ENCODE results near the gene PI4K2B. TPM values are rescaled to one million over a fixed set of nuclear protein-coding genes. Genes with fewer than 3 reads are reported as not detected.
"Not testable (repeated sequence)": the region's sequence is repeated elsewhere in the genome, so short reads cannot be mapped to it uniquely, and the experiment has no call there.

The PI4K2B gene
- total and polyA plus RNA-seq, 10 of the 15 experiments (the other 5 are each of a cell fraction or from before 2014, with no cell fraction given): 12.9 to 55.3 (median 40.7) TPM

- Histone ChIP-seq H3K4me1 (ENCODE audit: control insufficient read depth, insufficient read depth, low read length) (peaks cover 11% of the 10 kb centered on the region), H3K79me2 (ENCODE audit: control insufficient read depth, insufficient read depth, low read length) (peaks cover 66% of the 10 kb centered on the region)
- FAIRE-seq; BruUV-seq (replicated peaks); H3K27me3 ChIP-seq (replicated peaks in 1 of 2; ENCODE audit: control insufficient read depth in 2 of 2, insufficient read depth in 2 of 2, low read length in 1 of 2); H3K4me2 ChIP-seq (ENCODE audit: control insufficient read depth, insufficient read depth); H2AFZ ChIP-seq (ENCODE audit: control insufficient read depth, low read depth, low read length); DNase-seq (ENCODE audit: low read depth, low spot score); SMC1A ChIA-PET (ENCODE audit: uncharacterized antibody, unreplicated experiment); CTCF ChIA-PET; RAD21 ChIA-PET (ENCODE audit: unreplicated experiment); ATAC-seq; intact Hi-C loops (cut with micrococcal nuclease; ENCODE audit: unreplicated experiment); POLR2A ChIA-PET; H4K20me1 ChIP-seq (ENCODE audit: control insufficient read depth, insufficient read depth); H3K9me3 ChIP-seq (replicated peaks; ENCODE audit: control insufficient read depth, insufficient read depth, low read length); H3K9ac ChIP-seq (ENCODE audit: control insufficient read depth, insufficient read depth, low read length); H3K27ac ChIP-seq (ENCODE audit: control insufficient read depth, insufficient read depth); in situ Hi-C loops (cut with MboI); H3K36me3 ChIP-seq (ENCODE audit: control insufficient read depth in 2 of 2, insufficient read depth in 2 of 2, low read length in 1 of 2); H3K4me3 ChIP-seq: not testable (repeated sequence)
- WGBS (ENCODE audit: insufficient coverage, insufficient replicate concordance, low lambda C conversion rate, missing lambda C conversion rate): 97% methylated on average over 6 of the region's 25 CpGs
Measured at GRCh38 chr4:25249494-25249893, 15.7 kb downstream of the PI4K2B start.

GRCh38 chr4:25252230-25253070 lies 18.6 kb downstream of the PI4K2B start:
- DNase-seq (ENCODE audit: low read depth, low spot score): no peak
- TF ChIP-seq SREBF1 (IDR thresholded peaks at IDR 0.05; ENCODE audit: low read length): no peak
- no peak for TF ChIP-seq TBL1XR1 (IDR thresholded peaks at IDR 0.05; ENCODE audit: low read depth, low read length)
- no peak for TF ChIP-seq TCF7 (IDR thresholded peaks at IDR 0.05; ENCODE audit: borderline replicate concordance)
- TF ChIP-seq NRF1 (conservative IDR thresholded peaks at IDR 0.05; ENCODE audit: low read depth, low read length): no peak
- no peak for TF ChIP-seq IRF3 (IDR thresholded peaks at IDR 0.05)
- TF ChIP-seq NFYA (IDR thresholded peaks at IDR 0.05; ENCODE audit: borderline replicate concordance, low read depth, low read length): no peak
- no peak for TF ChIP-seq RCOR1 (conservative IDR thresholded peaks at IDR 0.05; ENCODE audit: low read depth, low read length)
- no peak for TF ChIP-seq SMAD1 (IDR thresholded peaks at IDR 0.05; ENCODE audit: low read depth, partially characterized antibody)
- no peak for TF ChIP-seq EGR1 (IDR thresholded peaks at IDR 0.05; ENCODE audit: borderline replicate concordance in 1 of 2, low read depth in 2 of 2, low read length in 2 of 2)
- TF ChIP-seq GABPA (IDR thresholded peaks at IDR 0.05; ENCODE audit: low read depth): no peak
- TF ChIP-seq ETV6 (conservative IDR thresholded peaks at IDR 0.05 in 1 of 2, IDR thresholded peaks at IDR 0.05 in 1 of 2; ENCODE audit: borderline replicate concordance in 1 of 2, low read depth in 1 of 2): no peak
- no peak for TF ChIP-seq CTCF (IDR thresholded peaks at IDR 0.05 in 2 of 3, conservative IDR thresholded peaks at IDR 0.05 in 1 of 3; ENCODE audit: control insufficient read depth in 2 of 3, extremely low read depth in 1 of 3, insufficient read depth in 1 of 3, low read depth in 3 of 3, low read length in 3 of 3)

More at GRCh38 chr4:25252230-25253070, 18.6 kb downstream of the PI4K2B start:
- no peak overlapping the region for H3K9ac ChIP-seq (ENCODE audit: control insufficient read depth, insufficient read depth, low read length)
- H3K4me3 ChIP-seq: 0 out of 2 replicates have a peak overlapping the region, but pooled peaks have one; percentile 7
- SMC1A ChIA-PET (ENCODE audit: uncharacterized antibody, unreplicated experiment): interaction anchor here (1.0 to 2.4 kb wide), 6 partner anchors 9 to 91 kb away, joined by 3 to 13 read pairs (median 5); partner anchors contain the start of genes PI4K2B and SEPSECS
- intact Hi-C loops (cut with micrococcal nuclease; ENCODE audit: unreplicated experiment) (no loop called here), in situ Hi-C loops (cut with MboI) (no loop called here)
- ATAC-seq (peak; percentile 38), FAIRE-seq (peak; percentile 75)
- H2AFZ ChIP-seq (ENCODE audit: control insufficient read depth, low read depth, low read length): no peak overlapping the region
- H3K9me3 ChIP-seq (replicated peaks; ENCODE audit: control insufficient read depth, insufficient read depth, low read length): no peaks in the 10 kb centered on the region
- H3K27me3 ChIP-seq (replicated peaks in 1 of 2; ENCODE audit: control insufficient read depth in 2 of 2, insufficient read depth in 2 of 2, low read length in 1 of 2): no peaks in the 10 kb centered on the region
- RAD21 ChIA-PET (ENCODE audit: unreplicated experiment): interaction anchor here (1.5 to 1.8 kb wide), 5 partner anchors 13 to 116 kb away, joined by 3 to 9 read pairs (median 5); partner anchors contain the start of genes PI4K2B and ZCCHC4
- CTCF ChIA-PET: interaction anchor here (0.6 to 2.0 kb wide), 7 partner anchors 12 to 639 kb away, joined by 3 to 7 read pairs (median 3); partner anchors contain the start of gene ZCCHC4
- BruUV-seq (replicated peaks): no TSS peak
- 87% methylated on average over 9 of the region's 9 CpGs for WGBS (ENCODE audit: insufficient coverage, insufficient replicate concordance, low lambda C conversion rate, missing lambda C conversion rate)
- H3K79me2 ChIP-seq (ENCODE audit: control insufficient read depth, insufficient read depth, low read length): peaks cover 44% of the 10 kb centered on the region
- no peaks in the 10 kb centered on the region; the same call in 1 of the 2 replicates for H4K20me1 ChIP-seq (ENCODE audit: control insufficient read depth, insufficient read depth)
- POLR2A ChIA-PET: interaction anchor here (0.9 to 2.0 kb wide), 2 partner anchors 14 to 17 kb away, joined by 3 to 7 read pairs; no protein-coding TSS in a partner anchor
- H3K36me3 ChIP-seq (ENCODE audit: control insufficient read depth in 2 of 2, insufficient read depth in 2 of 2, low read length in 1 of 2): peaks cover 2 to 15% of the 10 kb centered on the region in 2 experiments; a peak in 3 of 4 replicates
- peak overlapping the region; percentile 70 for H3K4me2 ChIP-seq (ENCODE audit: control insufficient read depth, insufficient read depth)
- H3K27ac ChIP-seq (ENCODE audit: control insufficient read depth, insufficient read depth): peak overlapping the region; percentile 48
- H3K4me1 ChIP-seq (ENCODE audit: control insufficient read depth, insufficient read depth, low read length): peaks cover 11% of the 10 kb centered on the region
